Right lobe of liver (tissue), 6 donors: ENCODE data around the gene MAST3. TPM values are rescaled to one million over a fixed set of nuclear protein-coding genes. Genes with fewer than 3 reads are reported as not detected.

Experiments used
- ATAC-seq, 4 donors: fragments of 200-7000 bp; cut with Tn5 transposase; one replicate each; pipeline ENCODE4 v1.9.1; 2020; ENCODE audit warnings: mild to moderate bottlenecking in 4 of 4, moderate library complexity in 4 of 4
- DNase-seq, 3 donors: peaks; one replicate each; pipeline ENCODE4 v3.0.0-alpha.2; 2020
- H3K27ac ChIP-seq, 3 donors: fragments of 200-600 bp; one replicate each; pipeline ENCODE4 v1.8.0; 2022
- H3K27me3 ChIP-seq, 2 donors: fragments of 200-600 bp; one replicate each; pipeline ENCODE4 v1.8.0; 2022
- H3K36me3 ChIP-seq, 4 donors: fragments of 200-600 bp; sonication (generic) in 1 of 4; one replicate each; pipeline versions ENCODE4 v1.5.1 to v1.8.0; 2017 to 2022; ENCODE audit warnings: control low read depth in 1 of 4
- H3K4me1 ChIP-seq, 4 donors: fragments of 200-600 bp; sonication (generic) in 1 of 4; one replicate each; pipeline versions ENCODE4 v1.5.1 to v1.8.0; 2017 to 2022; ENCODE audit warnings: control low read depth in 1 of 4
- H3K4me3 ChIP-seq, 3 donors: fragments of 200-600 bp; one replicate each; pipeline ENCODE4 v1.8.0; 2022
- H3K9me3 ChIP-seq, 4 donors: fragments of 200-600 bp; sonication (generic) in 1 of 4; one replicate each; pipeline versions ENCODE4 v1.5.1 to v1.8.0; 2017 to 2022; ENCODE audit warnings: control low read depth in 1 of 4
- CTCF ChIP-seq, 4 donors: fragments of 200-600 bp in 3 of 4; fragments of 450-650 bp in 1 of 4; IDR thresholded peaks; one replicate each; pipeline versions ENCODE4 v1.5.1 to v1.8.0; 2016 to 2022; ENCODE audit warnings: antibody characterized with exemption in 4 of 4, mild to moderate bottlenecking in 2 of 4
- POLR2A ChIP-seq: fragments of 450-650 bp; IDR thresholded peaks from one replicate; pipeline ENCODE4 v1.6.1; 2017; ENCODE audit warnings: antibody characterized with exemption, mild to moderate bottlenecking
- WGBS: methylation state at CpG from one replicate; pipeline ENCODE4 v1.1.6; 2018; ENCODE audit warnings: low coverage, low lambda C conversion rate; ENCODE audit not compliant: insufficient coverage; ENCODE audit errors: missing lambda C conversion rate; 5-methylcytosine and 5-hydroxymethylcytosine counted together
- intact Hi-C, 2 donors: fragments of 100-400 bp; cut with DNase I; formaldehyde crosslinking; loops; one replicate each; pipeline versions ENCODE4 v1.11.2 to v1.14.1; 2022
- total RNA-seq, 6 experiments: library from RNA; depleted of rRNA in 2 of 6; stranded (reverse); fragments of >200 nt in 2 of 6; fragmentation: NEBNext Ultra II Directional in 3 of 6; extraction: Animal tissue kit (Norgen Biotek cat#: 25700) in 3 of 6; gene quantifications; one replicate each; pipeline versions ENCODE4 v1.1.0 to v1.2.4, GENCODE V29; 2016 to 2023
- donor health status: DM: no; HTN: yes; CAD: no.
- donor health status: DM: no; HTN: no; CAD: no.
- donor health status: DM: no; HTN: no; CAD: no.
- donor health status: DM: no; HTN: yes; CAD: no.
- donor health status: DM: no; HTN: yes; CAD: no.

MAST3 gene
- total RNA-seq, 6 experiments from 2014 or later, result 8.0 to 17.9 (median 10.0) TPM

DNA sequence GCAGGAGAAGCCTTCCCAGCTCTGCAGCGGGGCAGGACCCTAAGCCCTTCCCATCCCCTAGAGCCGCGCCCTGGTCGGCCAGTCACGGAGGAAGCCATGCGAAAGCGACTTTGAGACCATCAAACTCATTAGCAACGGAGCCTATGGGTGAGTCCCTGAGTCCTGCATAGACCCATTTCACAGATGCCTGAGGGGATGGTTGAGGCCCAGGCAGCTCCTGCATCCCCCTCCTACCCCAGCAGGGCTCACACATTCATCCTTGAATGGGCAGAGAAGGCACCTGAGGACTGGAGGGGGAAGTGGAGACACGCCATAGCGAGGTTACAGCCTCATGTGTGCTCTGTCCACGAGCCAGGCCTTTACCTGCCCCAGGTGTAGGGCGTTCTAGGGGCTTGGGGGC is 31.2 kb downstream of the MAST3 start:
- Histone ChIP-seq H3K27me3 (no peaks in the 10 kb centered on the region), H3K4me3 (no peak overlapping the region), H3K9me3 (no peaks in the 10 kb centered on the region), H3K36me3 (peaks cover 0 to 70% (median 33%) of the 10 kb centered on the region in 4 donors), H3K4me1 (no peaks in the 10 kb centered on the region), H3K27ac (no peak overlapping the region)
- no peak for ATAC-seq
- WGBS, result 86% methylated on average over 1 of the region's 12 CpGs
- no peak for DNase-seq
- TF ChIP-seq CTCF (IDR thresholded peaks at IDR 0.05) (no peak), POLR2A (no peak)
- intact Hi-C loops, result no loop called here

- WGBS, result 82% methylated on average over 5 of the region's 21 CpGs
- Histone ChIP-seq H3K9me3 (no peaks in the 10 kb centered on the region), H3K27ac (no peak overlapping the region), H3K4me1 (peaks cover 0 to 10% (median 3%) of the 10 kb centered on the region in 4 donors), H3K27me3 (no peaks in the 10 kb centered on the region), H3K4me3 (no peak overlapping the region), H3K36me3 (peaks cover 0 to 67% (median 27%) of the 10 kb centered on the region in 4 donors)
- TF ChIP-seq POLR2A (no peak), CTCF (IDR thresholded peaks at IDR 0.05) (no peak)
- DNase-seq, result no peak
- intact Hi-C loops, result no loop called here
- no peak for ATAC-seq
Observed at GRCh38 chr19:18130523-18131242, 33.1 kb downstream of the MAST3 start.

- intact Hi-C loops, result no loop called here
- H3K36me3 ChIP-seq, result peaks cover 0 to 69% (median 22%) of the 10 kb centered on the region in 4 donors
Observed at GRCh38 chr19:18131841-18132596, 34.4 kb downstream of the MAST3 start.

More at GRCh38 chr19:18131841-18132596, 34.4 kb downstream of the MAST3 start:
- ATAC-seq (no peak), DNase-seq (no peak)
- no peak overlapping the region for H3K27ac ChIP-seq
- no peak for TF ChIP-seq CTCF (IDR thresholded peaks at IDR 0.05)
- TF ChIP-seq POLR2A, result no peak
- H3K9me3 ChIP-seq, result no peaks in the 10 kb centered on the region
- H3K27me3 ChIP-seq, result no peaks in the 10 kb centered on the region
- peaks cover 0 to 15% (median 6%) of the 10 kb centered on the region in 4 donors for H3K4me1 ChIP-seq
- no peak overlapping the region for H3K4me3 ChIP-seq
- WGBS, result 90% methylated on average over 11 of the region's 31 CpGs
